Panc1 (cell line): ENCODE results near the gene HOXB5. TPM values are rescaled to one million over a fixed set of nuclear protein-coding genes. Genes with fewer than 3 reads are reported as not detected.

Experiments
- ATAC-seq: fragments of 200-7000 bp; cut with Tn5 transposase; 2 replicates; pipeline ENCODE4 v1.9.1; 2020; ENCODE audit warnings: mild to moderate bottlenecking, moderate library complexity
- BruUV-seq: library from RNA; stranded (reverse); fragments of 400-500 nt; replicated peaks from 2 replicates; lab custom pipeline; 2021; lab: Mats Ljungman, UMichigan
- CTCF ChIA-PET: fragments of 300-600 bp; sonication (Branson Sonifier 250); formaldehyde crosslinking; loops from one replicate; lab custom pipeline; 2022; ENCODE audit warnings: antibody characterized with exemption; lab: Charles Lee
- POLR2A ChIA-PET: fragments of 300-600 bp; sonication (Branson Sonifier 250); formaldehyde crosslinking; loops from one replicate; lab custom pipeline; 2022; ENCODE audit warnings: antibody characterized with exemption; lab: Charles Lee
- DNase-seq: peaks from one replicate; pipeline ENCODE4 v3.0.0-alpha.2; 2010; ENCODE audit warnings: low read depth, low spot score
- H3K27ac ChIP-seq: 2 replicates; pipeline ENCODE4 v1.5.1; 2011; ENCODE audit warnings: mild to moderate bottlenecking, low read length, inconsistent platforms
- H3K27me3 ChIP-seq: fragments of 200-500 bp; sonication (Bioruptor generic); 2 replicates; pipeline ENCODE4 v1.6.0; 2014; ENCODE audit warnings: low read length, inconsistent platforms; ENCODE audit not compliant: control insufficient read depth, insufficient read depth
- H3K36me3 ChIP-seq: fragments of 200-500 bp; sonication (Bioruptor generic); 2 replicates; pipeline ENCODE4 v1.5.1; 2014; ENCODE audit warnings: inconsistent platforms, mild to moderate bottlenecking, low read length, moderate library complexity; ENCODE audit not compliant: control insufficient read depth, insufficient read depth
- H3K4me1 ChIP-seq: 2 replicates; pipeline ENCODE4 v1.5.1; 2011; ENCODE audit warnings: inconsistent platforms, mild to moderate bottlenecking, low read length, moderate library complexity; ENCODE audit not compliant: control insufficient read depth, insufficient read depth
- H3K4me3 ChIP-seq, 2 experiments: 2 replicates each; pipeline ENCODE4 v1.5.1; 2011 to 2012; ENCODE audit warnings: low read depth in 2 of 2, low read length in 2 of 2, mild to moderate bottlenecking in 2 of 2, inconsistent platforms in 1 of 2, moderate library complexity in 1 of 2
- H3K9me3 ChIP-seq: fragments of 200-500 bp; sonication (Bioruptor generic); 2 replicates; pipeline ENCODE4 v1.5.1; 2014; ENCODE audit warnings: low read depth, mild to moderate bottlenecking, inconsistent platforms, low read length, moderate library complexity; ENCODE audit not compliant: control insufficient read depth, insufficient read depth
- POLR2AphosphoS5 ChIP-seq: IDR thresholded peaks from 2 replicates; pipeline ENCODE4 v1.6.1; 2012; ENCODE audit warnings: mild to moderate bottlenecking, low read depth, low read length, moderate library complexity
- SIN3A ChIP-seq: IDR thresholded peaks from 2 replicates; pipeline ENCODE4 v1.6.1; 2012; ENCODE audit warnings: low read depth, mild to moderate bottlenecking, low read length, moderate library complexity, borderline replicate concordance; ENCODE audit not compliant: insufficient read depth
- TCF7L2 ChIP-seq: IDR thresholded peaks from 2 replicates; pipeline ENCODE4 v1.6.1; 2011; ENCODE audit warnings: mild to moderate bottlenecking, low read depth, low read length, inconsistent platforms
- in situ Hi-C: cut with HindIII; loops from 2 replicates; pipeline ENCODE4 v1.10.0; 2016; ENCODE audit warnings: low sequenced_read_pairs, low pct_unique_long_range_greater_than_20kb
- intact Hi-C: fragments of 100-400 bp; cut with micrococcal nuclease; formaldehyde crosslinking; loops from one replicate; pipeline ENCODE4 v1.10.0; 2022; ENCODE audit not compliant: unreplicated experiment
- total RNA-seq: library from RNA; stranded (reverse); gene quantifications from one replicate; pipeline ENCODE4 v1.2.1, GENCODE V29; 2021; ENCODE audit not compliant: unreplicated experiment
- TF ChIP-seq, protein P1 (sequence below), 2 experiments: IDR thresholded peaks; 2 replicates each; pipeline ENCODE4 v1.6.1; 2011 to 2012; ENCODE audit warnings: low read depth in 2 of 2, control low read depth in 1 of 2, low read length in 1 of 2, mild to moderate bottlenecking in 1 of 2, moderate library complexity in 1 of 2; ENCODE audit not compliant: insufficient read depth in 1 of 2
- TF ChIP-seq, protein P2 (sequence below): fragments of 450-650 bp; IDR thresholded peaks from 2 replicates; pipeline ENCODE4 v1.5.1; 2017; ENCODE audit warnings: mild to moderate bottlenecking

Gene HOXB5
- total RNA-seq, 1 experiment from 2014 or later: 67.2 TPM

DNA sequence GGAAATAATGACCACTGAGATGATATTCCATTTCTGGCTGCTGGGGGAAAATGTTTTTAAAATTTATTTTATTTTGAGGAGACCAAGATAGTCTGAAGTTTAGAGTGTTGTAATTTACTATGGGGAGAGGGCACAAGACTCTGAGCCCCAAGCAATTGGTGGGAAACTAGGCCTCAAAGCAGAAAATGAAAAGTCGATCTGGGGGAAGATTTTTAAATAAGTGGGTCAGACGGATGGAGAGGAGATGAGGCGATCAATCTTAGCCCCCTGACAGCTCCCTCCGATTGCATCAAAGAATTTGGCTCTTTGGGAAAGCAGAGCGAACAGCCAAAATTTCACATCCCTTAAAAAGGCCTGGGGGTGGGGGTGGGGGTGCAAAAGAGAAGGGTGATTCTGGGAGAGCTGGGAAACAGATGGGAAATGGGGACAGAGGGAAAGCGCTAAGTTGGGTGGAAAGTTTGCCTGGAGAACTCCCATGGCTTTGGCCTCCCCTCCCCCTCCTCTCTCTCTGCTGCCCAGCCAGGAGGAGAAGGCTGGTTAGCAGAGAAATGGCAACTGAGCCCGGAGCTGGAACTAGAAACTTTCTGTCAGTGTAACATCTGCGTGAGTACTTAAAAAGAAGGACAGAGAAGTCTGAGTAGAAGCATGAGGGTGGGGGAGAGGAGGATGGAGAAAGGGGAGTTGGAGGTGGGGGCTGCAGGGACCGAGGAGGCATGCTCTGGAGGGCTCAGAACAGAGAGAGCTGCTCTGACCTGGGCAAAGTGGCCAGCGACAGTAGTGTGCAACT is 47.2 kb downstream of the HOXB5 start:
- TF ChIP-seq, protein P1, sequence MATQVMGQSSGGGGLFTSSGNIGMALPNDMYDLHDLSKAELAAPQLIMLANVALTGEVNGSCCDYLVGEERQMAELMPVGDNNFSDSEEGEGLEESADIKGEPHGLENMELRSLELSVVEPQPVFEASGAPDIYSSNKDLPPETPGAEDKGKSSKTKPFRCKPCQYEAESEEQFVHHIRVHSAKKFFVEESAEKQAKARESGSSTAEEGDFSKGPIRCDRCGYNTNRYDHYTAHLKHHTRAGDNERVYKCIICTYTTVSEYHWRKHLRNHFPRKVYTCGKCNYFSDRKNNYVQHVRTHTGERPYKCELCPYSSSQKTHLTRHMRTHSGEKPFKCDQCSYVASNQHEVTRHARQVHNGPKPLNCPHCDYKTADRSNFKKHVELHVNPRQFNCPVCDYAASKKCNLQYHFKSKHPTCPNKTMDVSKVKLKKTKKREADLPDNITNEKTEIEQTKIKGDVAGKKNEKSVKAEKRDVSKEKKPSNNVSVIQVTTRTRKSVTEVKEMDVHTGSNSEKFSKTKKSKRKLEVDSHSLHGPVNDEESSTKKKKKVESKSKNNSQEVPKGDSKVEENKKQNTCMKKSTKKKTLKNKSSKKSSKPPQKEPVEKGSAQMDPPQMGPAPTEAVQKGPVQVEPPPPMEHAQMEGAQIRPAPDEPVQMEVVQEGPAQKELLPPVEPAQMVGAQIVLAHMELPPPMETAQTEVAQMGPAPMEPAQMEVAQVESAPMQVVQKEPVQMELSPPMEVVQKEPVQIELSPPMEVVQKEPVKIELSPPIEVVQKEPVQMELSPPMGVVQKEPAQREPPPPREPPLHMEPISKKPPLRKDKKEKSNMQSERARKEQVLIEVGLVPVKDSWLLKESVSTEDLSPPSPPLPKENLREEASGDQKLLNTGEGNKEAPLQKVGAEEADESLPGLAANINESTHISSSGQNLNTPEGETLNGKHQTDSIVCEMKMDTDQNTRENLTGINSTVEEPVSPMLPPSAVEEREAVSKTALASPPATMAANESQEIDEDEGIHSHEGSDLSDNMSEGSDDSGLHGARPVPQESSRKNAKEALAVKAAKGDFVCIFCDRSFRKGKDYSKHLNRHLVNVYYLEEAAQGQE (IDR thresholded peaks at IDR 0.05; ENCODE audit: insufficient read depth in 1 of 2, low read depth in 2 of 2, low read length in 1 of 2): no peak; a peak in 2 of 4 replicates
- TF ChIP-seq POLR2AphosphoS5 (no peak), TCF7L2 (no peak; the same call in 1 of the 2 replicates), SIN3A (0 out of 2 replicates have a peak, but pooled peaks have one; percentile 72)
- TF ChIP-seq, protein P2, sequence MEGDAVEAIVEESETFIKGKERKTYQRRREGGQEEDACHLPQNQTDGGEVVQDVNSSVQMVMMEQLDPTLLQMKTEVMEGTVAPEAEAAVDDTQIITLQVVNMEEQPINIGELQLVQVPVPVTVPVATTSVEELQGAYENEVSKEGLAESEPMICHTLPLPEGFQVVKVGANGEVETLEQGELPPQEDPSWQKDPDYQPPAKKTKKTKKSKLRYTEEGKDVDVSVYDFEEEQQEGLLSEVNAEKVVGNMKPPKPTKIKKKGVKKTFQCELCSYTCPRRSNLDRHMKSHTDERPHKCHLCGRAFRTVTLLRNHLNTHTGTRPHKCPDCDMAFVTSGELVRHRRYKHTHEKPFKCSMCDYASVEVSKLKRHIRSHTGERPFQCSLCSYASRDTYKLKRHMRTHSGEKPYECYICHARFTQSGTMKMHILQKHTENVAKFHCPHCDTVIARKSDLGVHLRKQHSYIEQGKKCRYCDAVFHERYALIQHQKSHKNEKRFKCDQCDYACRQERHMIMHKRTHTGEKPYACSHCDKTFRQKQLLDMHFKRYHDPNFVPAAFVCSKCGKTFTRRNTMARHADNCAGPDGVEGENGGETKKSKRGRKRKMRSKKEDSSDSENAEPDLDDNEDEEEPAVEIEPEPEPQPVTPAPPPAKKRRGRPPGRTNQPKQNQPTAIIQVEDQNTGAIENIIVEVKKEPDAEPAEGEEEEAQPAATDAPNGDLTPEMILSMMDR: no peak
- no TSS peak for BruUV-seq
- Histone ChIP-seq H3K27ac (peak overlapping the region; percentile 98), H3K27me3 (no peaks in the 10 kb centered on the region), H3K4me1 (peaks cover 60% of the 10 kb centered on the region), H3K9me3 (no peaks in the 10 kb centered on the region), H3K4me3 (peak overlapping the region; percentile 15 to 43), H3K36me3 (peaks cover 26% of the 10 kb centered on the region)
- intact Hi-C loops: no loop called here
- ChIA-PET POLR2A (interaction anchor here (0.6 kb wide), 2 partner anchors 12 to 67 kb away, joined by 3 to 4 read pairs; no protein-coding TSS in a partner anchor), CTCF (interaction anchor here (0.6 to 0.9 kb wide), 5 partner anchors 15 to 287 kb away, joined by 3 to 5 read pairs (median 4); partner anchors contain the start of gene HOXB6)
- DNase-seq: no peak
- ATAC-seq: peak; percentile 47
- in situ Hi-C loops: no loop called here

DNA sequence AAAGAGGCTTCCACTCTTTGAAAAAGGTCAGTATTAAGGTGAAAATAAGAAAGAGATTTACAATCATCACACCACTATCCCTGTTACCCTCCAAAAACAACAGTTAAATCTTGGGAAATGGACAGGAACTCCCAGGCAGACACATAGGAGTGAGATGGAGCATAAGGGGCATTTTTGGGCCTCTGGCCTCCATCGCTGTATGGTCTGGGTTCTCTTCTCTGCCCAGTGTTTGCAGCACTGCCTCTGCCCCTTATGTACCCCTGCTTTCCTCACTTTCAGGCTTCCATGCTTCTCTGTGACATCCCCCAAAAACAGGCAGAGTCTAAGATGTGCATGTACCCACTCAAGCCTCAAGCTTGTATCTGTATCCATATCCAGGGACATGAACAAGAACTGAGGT is 48.0 kb downstream of the HOXB5 start:
- Histone ChIP-seq H3K9me3 (no peaks in the 10 kb centered on the region), H3K4me1 (peaks cover 62% of the 10 kb centered on the region), H3K27me3 (no peaks in the 10 kb centered on the region), H3K36me3 (peaks cover 25% of the 10 kb centered on the region), H3K27ac (peak overlapping the region; percentile 98), H3K4me3 (peak overlapping the region; percentile 69 to 81)
- in situ Hi-C loops: no loop called here
- no TSS peak for BruUV-seq
- TF ChIP-seq, protein P2: no peak
- TF ChIP-seq POLR2AphosphoS5: peak; percentile 39
- ATAC-seq (no peak), DNase-seq (no peak)
- POLR2A ChIA-PET: no interaction called here
- intact Hi-C loops: no loop called here
- CTCF ChIA-PET: no interaction called here
